HepG2 (cell line): ENCODE results near the gene GATD1. TPM values are rescaled to one million over a fixed set of nuclear protein-coding genes. Genes with fewer than 3 reads are reported as not detected.

Source experiments
- AKAP8 ChIP-seq: sonication (generic); formaldehyde crosslinking; IDR thresholded peaks from 2 replicates; pipeline ENCODE4 v1.5.1; 2020; ENCODE audit warnings: mild to moderate bottlenecking, missing genetic modification reagents
- BCLAF1 ChIP-seq: fragments of 450-650 bp; IDR thresholded peaks from 2 replicates; pipeline ENCODE4 v1.6.1; 2017; ENCODE audit warnings: mild to moderate bottlenecking
- BRF2 ChIP-seq: sonication (generic); formaldehyde crosslinking; IDR thresholded peaks from 2 replicates; pipeline ENCODE4 v1.8.1; 2022; ENCODE audit warnings: mild to moderate bottlenecking, missing genetic modification reagents
- DRAP1 ChIP-seq: IDR thresholded peaks from 2 replicates; pipeline ENCODE4 v1.6.1; 2016; ENCODE audit warnings: missing genetic modification reagents, missing compliant biosample characterization
- FOSL1 ChIP-seq: sonication (generic); formaldehyde crosslinking; IDR thresholded peaks from 2 replicates; pipeline ENCODE4 v1.9.0; 2021; ENCODE audit warnings: missing genetic modification reagents, borderline replicate concordance
- GTF2F1 ChIP-seq: fragments of 150-350 bp; IDR thresholded peaks from 2 replicates; pipeline ENCODE4 v1.6.1; 2014; ENCODE audit warnings: low read length
- KLF15 ChIP-seq: sonication (generic); formaldehyde crosslinking; IDR thresholded peaks from 2 replicates; pipeline ENCODE4 v1.8.1; 2023; ENCODE audit warnings: borderline replicate concordance, mild to moderate bottlenecking, inconsistent platforms, missing genetic modification reagents, mixed read lengths
- MXD3 ChIP-seq: IDR thresholded peaks from 2 replicates; pipeline ENCODE4 v1.6.1; 2016; ENCODE audit warnings: mild to moderate bottlenecking, missing biosample characterization, missing genetic modification reagents
- NFATC3 ChIP-seq: sonication (generic); formaldehyde crosslinking; IDR thresholded peaks from 2 replicates; pipeline ENCODE4 v1.5.1; 2020; ENCODE audit warnings: mild to moderate bottlenecking, missing genetic modification reagents
- NFKB2 ChIP-seq: sonication (generic); formaldehyde crosslinking; IDR thresholded peaks from 2 replicates; pipeline ENCODE4 v1.4.0; 2020; ENCODE audit warnings: missing genetic modification reagents, borderline replicate concordance
- PHF5A ChIP-seq: IDR thresholded peaks from one replicate; pipeline ENCODE4 v1.6.1; 2018; ENCODE audit warnings: low read depth, missing genetic modification reagents; ENCODE audit not compliant: unreplicated experiment
- PRDM10 ChIP-seq: sonication (generic); formaldehyde crosslinking; IDR thresholded peaks from 2 replicates; pipeline ENCODE4 v1.4.0; 2020; ENCODE audit warnings: low read depth, missing genetic modification reagents
- PTBP1 ChIP-seq: fragments of 200-400 bp; formaldehyde crosslinking; IDR thresholded peaks from 2 replicates; pipeline ENCODE4 v1.6.1; 2018; ENCODE audit warnings: low read length, low read depth; ENCODE audit not compliant: poor library complexity, severe bottlenecking
- REL ChIP-seq: sonication (generic); formaldehyde crosslinking; conservative IDR thresholded peaks from 2 replicates; pipeline ENCODE4 v1.8.0; 2022; ENCODE audit warnings: mild to moderate bottlenecking, missing genetic modification reagents, moderate library complexity
- RORA ChIP-seq: sonication (generic); formaldehyde crosslinking; IDR thresholded peaks from 2 replicates; pipeline ENCODE4 v1.5.0; 2020; ENCODE audit warnings: mild to moderate bottlenecking, missing genetic modification reagents, moderate library complexity
- SP1 ChIP-seq, 2 experiments: fragments of 450-650 bp in 1 of 2; sonication (generic) in 1 of 2; formaldehyde crosslinking in 1 of 2; IDR thresholded peaks; 2 replicates each; pipeline versions ENCODE4 v1.4.0 to v1.6.1; 2016 to 2020; ENCODE audit warnings: missing genetic modification reagents in 1 of 2
- THAP11 ChIP-seq: IDR thresholded peaks from 2 replicates; pipeline ENCODE4 v1.6.1; 2016; ENCODE audit warnings: missing biosample characterization, missing genetic modification reagents
- ZNF326 ChIP-seq: sonication (generic); formaldehyde crosslinking; IDR thresholded peaks from 2 replicates; pipeline ENCODE4 v1.4.0; 2020; ENCODE audit warnings: missing genetic modification reagents, borderline replicate concordance
- ZNF354B ChIP-seq: sonication (generic); formaldehyde crosslinking; IDR thresholded peaks from 2 replicates; pipeline ENCODE4 v1.8.0; 2022; ENCODE audit warnings: mild to moderate bottlenecking, missing genetic modification reagents
- ZNF605 ChIP-seq: sonication (generic); formaldehyde crosslinking; IDR thresholded peaks from 2 replicates; pipeline ENCODE4 v1.8.0; 2022; ENCODE audit warnings: mild to moderate bottlenecking, missing genetic modification reagents
- ZNF674 ChIP-seq: sonication (generic); formaldehyde crosslinking; IDR thresholded peaks from 2 replicates; pipeline ENCODE4 v1.5.0; 2020; ENCODE audit warnings: low read depth, mild to moderate bottlenecking, missing genetic modification reagents
- polyA plus RNA-seq, 8 experiments: library from polyadenylated mRNA; depleted of rRNA in 3 of 8; stranded (reverse) in 7 of 8; unstranded in 1 of 8; fragments of >200 nt; fragmentation: Illumina TruSeq in 4 of 8; extraction: Trizol in 4 of 8; gene quantifications; 2 replicates each; pipeline versions ENCODE4 v1.2.1 to v1.2.3, GENCODE V29; 2011 to 2016; ENCODE audit warnings: low read depth in 4 of 8, missing spikeins in 1 of 8, mixed read lengths in 1 of 8; ENCODE audit not compliant: insufficient read depth in 1 of 8
- total RNA-seq, 5 experiments: library from RNA; depleted of rRNA; stranded (reverse); fragments of >200 nt; fragmentation: Illumina TruSeq; extraction: Trizol; gene quantifications; 2 replicates each; pipeline ENCODE4 v1.2.3, GENCODE V29; 2016; ENCODE audit warnings: low read depth in 1 of 5

Gene GATD1
- total and polyA plus RNA-seq, 2 of the 13 experiments (the other 11 are each of a cell fraction or from before 2014, with no cell fraction given): 31.3 to 60.5 TPM

GRCh38 chr11:818396-819128, 41.3 kb upstream of the GATD1 start, which contains the start of gene PNPLA2 (continued):
- no peak for TF ChIP-seq AKAP8 (CRISPR knock-in tag)
- TF ChIP-seq BCLAF1: no peak
- no peak for TF ChIP-seq REL (CRISPR knock-in tag)
- no peak for TF ChIP-seq RORA (CRISPR knock-in tag)
- 0 out of 2 replicates have a peak, but pooled peaks have one; percentile 36 for TF ChIP-seq ZNF354B (CRISPR knock-in tag)
- peak; percentile 18; the same call in 1 of the 2 replicates for TF ChIP-seq DRAP1
- TF ChIP-seq BRF2 (CRISPR knock-in tag): no peak
- no peak for TF ChIP-seq FOSL1 (CRISPR knock-in tag)
- no peak for TF ChIP-seq SP1 (IDR thresholded peaks at IDR 0.05)
- TF ChIP-seq SP1 (CRISPR knock-in tag; IDR thresholded peaks at IDR 0.05): no peak
- TF ChIP-seq ZNF326 (CRISPR knock-in tag): no peak
- TF ChIP-seq PHF5A (CRISPR knock-in tag): peak; percentile 7
- TF ChIP-seq GTF2F1: no peak
- no peak for TF ChIP-seq NFATC3 (CRISPR knock-in tag)
- TF ChIP-seq THAP11: no peak
- TF ChIP-seq NFKB2 (CRISPR knock-in tag): no peak
- TF ChIP-seq ZNF605: peak; percentile 80; the same call in 1 of the 2 replicates
- peak; percentile 77; the same call in 1 of the 2 replicates for TF ChIP-seq KLF15
- TF ChIP-seq ZNF674 (CRISPR knock-in tag): no peak
- TF ChIP-seq MXD3 (CRISPR knock-in tag): no peak
- no peak for TF ChIP-seq PTBP1
- TF ChIP-seq PRDM10 (CRISPR knock-in tag): no peak
